Heart left ventricle (tissue), 16 donors: Measurements from ENCODE around the gene CIB4. TPM values are rescaled to one million over a fixed set of nuclear protein-coding genes. Genes with fewer than 3 reads are reported as not detected.

Experiments used
- ATAC-seq, 4 donors: fragments of 200-7000 bp; cut with Tn5 transposase; one replicate each; pipeline ENCODE4 v1.9.1; 2020 to 2022; ENCODE audit warnings: moderate library complexity in 4 of 4, mild to moderate bottlenecking in 3 of 4, moderate number of reproducible peaks in 1 of 4
- DNase-seq, 5 donors: peaks; one replicate each; pipeline ENCODE4 v3.0.0-alpha.2; 2020
- H3K27ac ChIP-seq, 12 donors: fragments of 200-600 bp; sonication (generic) in 4 of 12; one replicate each; pipeline versions ENCODE4 v1.5.0 to v1.8.0; 2016 to 2022; ENCODE audit warnings: mild to moderate bottlenecking in 2 of 12
- H3K27me3 ChIP-seq, 9 donors: fragments of 200-600 bp; sonication (generic) in 2 of 9; one replicate each; pipeline versions ENCODE4 v1.5.1 to v1.8.0; 2016 to 2022; ENCODE audit warnings: mild to moderate bottlenecking in 3 of 9
- H3K36me3 ChIP-seq, 9 donors: fragments of 200-600 bp; sonication (generic) in 2 of 9; one replicate each; pipeline versions ENCODE4 v1.5.0 to v1.8.0; 2018 to 2022; ENCODE audit warnings: mild to moderate bottlenecking in 2 of 9
- H3K4me1 ChIP-seq, 12 donors: fragments of 200-600 bp; sonication (generic) in 4 of 12; one replicate each; pipeline versions ENCODE4 v1.5.0 to v1.8.0; 2016 to 2022; ENCODE audit warnings: mild to moderate bottlenecking in 3 of 12
- H3K4me3 ChIP-seq, 12 donors: fragments of 200-600 bp; sonication (generic) in 4 of 12; one replicate each; pipeline versions ENCODE4 v1.5.0 to v1.8.0; 2017 to 2022; ENCODE audit warnings: mild to moderate bottlenecking in 9 of 12, moderate library complexity in 4 of 12
- H3K9me3 ChIP-seq, 12 donors: fragments of 200-600 bp; sonication (generic) in 4 of 12; one replicate each; pipeline versions ENCODE4 v1.5.0 to v1.8.0; 2016 to 2022; ENCODE audit warnings: mild to moderate bottlenecking in 1 of 12
- CTCF ChIP-seq, 12 donors: fragments of 200-600 bp; sonication (generic) in 4 of 12; IDR thresholded peaks; one replicate each; pipeline versions ENCODE4 v1.5.0 to v1.8.0; 2018 to 2022; ENCODE audit warnings: antibody characterized with exemption in 12 of 12, mild to moderate bottlenecking in 5 of 12
- POLR2A ChIP-seq, 2 donors: fragments of 450-650 bp; IDR thresholded peaks; one replicate each; pipeline ENCODE4 v1.6.1; 2017; ENCODE audit warnings: antibody characterized with exemption in 2 of 2, mild to moderate bottlenecking in 2 of 2, moderate library complexity in 2 of 2
- WGBS, 4 donors: extraction: QIAGEN DNeasy Blood & Tissue Kit in 2 of 4; methylation state at CpG; one replicate each; pipeline versions ENCODE4 v1.1.5 to v1.1.7; 2013 to 2018; 5-methylcytosine and 5-hydroxymethylcytosine counted together
- intact Hi-C, 10 donors: fragments of 100-400 bp; cut with DNase I; formaldehyde crosslinking; loops; one replicate each; pipeline versions ENCODE4 v1.11.1 to v1.14.2; 2022
- polyA plus RNA-seq, 2 donors: library from polyadenylated mRNA; stranded (reverse); fragments of 200-250 nt; gene quantifications; one replicate each; pipeline ENCODE4 v1.2.3, GENCODE V29; 2013
- total RNA-seq, 9 donors: library from RNA; depleted of rRNA in 2 of 9; stranded (reverse); fragments of >200 nt in 2 of 9; fragmentation: NEBNext Ultra II Directional in 3 of 9; extraction: Animal tissue kit (Norgen Biotek cat#: 25700) in 3 of 9; gene quantifications; one replicate each; pipeline versions ENCODE4 v1.1.0 to v1.2.4, GENCODE V29; 2016 to 2023
- donor health status: ischemic (EF 13 %, LVEDD 7.1; RV severe dilation, severe dysfunction).
- donor health status: healthy with polysubstance abuse.
- donor health status: DM: no; HTN: yes; CAD: no.
- donor health status: DM: no; HTN: no; CAD: no.
- donor health status: ischemic (EF 25% LVEDD 6.9; RV normal size, moderate dysfunction).
- donor health status: ischemic (EF 25% LVEDD 5.7; RV mildly dilated, moderate dysfunction).
- donor health status: healthy.
- donor health status: DM: yes; HTN: yes; CAD: no.
- donor health status: ischemic (EF 35%, LVEDD 5.7; RV mildly dilated, moderate dysfunction).
- donor health status: nonischemic (EF 11% LVEDD 7.7; RV severe dilation, severe dysfunction).
- donor health status: DM: yes; HTN: yes; CAD: no.
- donor health status: PGD.
- donor health status: ischemic (EF 29% LVEDD 5.4; RV normal size, mild dysfunction).
- donor health status: nonischemic (EF 23%, LVEDD 6.1; RV moderate dilation, normal function).

The CIB4 gene
- total and polyA plus RNA-seq, 11 donors = not detected

DNA sequence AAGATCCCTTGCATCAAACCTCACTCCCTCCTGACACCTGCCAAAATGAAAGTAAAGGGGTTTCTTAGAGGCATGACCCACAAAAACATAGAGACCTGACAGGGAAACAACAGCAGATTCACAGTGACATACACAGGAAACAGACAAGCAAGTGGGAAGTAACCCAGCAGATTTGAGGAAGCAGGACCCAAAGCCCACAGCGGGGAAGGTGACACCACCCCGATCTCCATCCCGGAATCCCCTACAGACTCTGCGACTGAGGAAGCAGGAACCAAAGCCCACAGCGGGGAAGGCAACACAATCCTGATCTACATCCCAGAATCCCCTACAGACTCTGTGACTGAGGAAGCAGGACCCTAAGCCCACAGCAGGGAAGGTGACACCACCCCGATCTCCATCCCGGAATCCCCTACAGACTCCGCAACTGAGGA lies 21.6 kb downstream of the CIB4 start:
- Histone ChIP-seq H3K27ac (no peak overlapping the region), H3K9me3 (peaks cover 0 to 10% (median 0%) of the 10 kb centered on the region in 12 donors), H3K36me3 (no peaks in the 10 kb centered on the region), H3K4me3 (no peak overlapping the region), H3K27me3 (peaks cover 14 to 52% (median 25%) of the 10 kb centered on the region in 9 donors), H3K4me1 (peaks cover 0 to 7% (median under 1%) of the 10 kb centered on the region in 12 donors)
- intact Hi-C loops = no loop called here
- ATAC-seq = no peak
- 24 to 32% (median 25%) methylated on average over 8 of the region's 8 CpGs for WGBS, 4 donors
- TF ChIP-seq POLR2A (IDR thresholded peaks at IDR 0.05) (no peak), CTCF (IDR thresholded peaks at IDR 0.05) (no peak)
- peak in 1 of 5 donors; percentile 12 for DNase-seq

GRCh38 chr2:26619096-26619495 lies 22.1 kb downstream of the CIB4 start:
- intact Hi-C loops = no loop called here
- Histone ChIP-seq H3K36me3 (no peaks in the 10 kb centered on the region), H3K4me1 (peaks cover 0 to 11% (median 5%) of the 10 kb centered on the region in 12 donors), H3K4me3 (no peak overlapping the region), H3K27me3 (peaks cover 14 to 52% (median 25%) of the 10 kb centered on the region in 9 donors), H3K27ac (no peak overlapping the region), H3K9me3 (peaks cover 0 to 10% (median 0%) of the 10 kb centered on the region in 12 donors)
- 55 to 72% (median 63%) methylated on average over 11 of the region's 11 CpGs for WGBS, 4 donors
- ATAC-seq (no peak), DNase-seq (peak in 1 of 5 donors; percentile 22)
- TF ChIP-seq CTCF (IDR thresholded peaks at IDR 0.05) (no peak), POLR2A (IDR thresholded peaks at IDR 0.05) (no peak)

GRCh38 chr2:26618611-26619010 lies 22.6 kb downstream of the CIB4 start:
- TF ChIP-seq CTCF (IDR thresholded peaks at IDR 0.05) = no peak
- TF ChIP-seq POLR2A (IDR thresholded peaks at IDR 0.05) = no peak
- Histone ChIP-seq H3K36me3 (no peaks in the 10 kb centered on the region), H3K4me1 (peaks cover 0 to 16% (median 10%) of the 10 kb centered on the region in 12 donors), H3K27me3 (peaks cover 14 to 52% (median 25%) of the 10 kb centered on the region in 9 donors), H3K4me3 (no peak overlapping the region), H3K9me3 (peaks cover 0 to 10% (median 0%) of the 10 kb centered on the region in 12 donors), H3K27ac (no peak overlapping the region)
- ATAC-seq (no peak), DNase-seq (peak in 1 of 5 donors; percentile 19)
- 91 to 94% (median 94%) methylated on average over 10 of the region's 10 CpGs for WGBS, 4 donors
- intact Hi-C loops = no loop called here

- Histone ChIP-seq H3K4me1 (peaks cover 0 to 24% (median 11%) of the 10 kb centered on the region in 12 donors), H3K36me3 (no peaks in the 10 kb centered on the region), H3K27ac (no peak overlapping the region), H3K27me3 (peaks cover 14 to 52% (median 25%) of the 10 kb centered on the region in 9 donors), H3K4me3 (no peak overlapping the region), H3K9me3 (peaks cover 0 to 10% (median 0%) of the 10 kb centered on the region in 12 donors)
- no peak for TF ChIP-seq POLR2A (IDR thresholded peaks at IDR 0.05)
- no peak for TF ChIP-seq CTCF (IDR thresholded peaks at IDR 0.05)
- WGBS, 4 donors = 45 to 68% (median 53%) methylated on average over 7 of the region's 7 CpGs
- DNase-seq (peak in 1 of 5 donors; percentile 7), ATAC-seq (no peak)
- intact Hi-C loops = no loop called here
Measured at GRCh38 chr2:26617588-26618083, 23.5 kb downstream of the CIB4 start.
